NB4 (cell line): ENCODE results near the gene PRIM1.
A peak's percentile ranks its signal among the peaks of the same experiment; 100 is the strongest.

Experiments used
- DNase-seq: peaks from one replicate; pipeline ENCODE4 v3.0.0; 2010; ENCODE audit warnings: low read depth
- H3K4me3 ChIP-seq: one replicate; pipeline ENCODE4 v1.5.1; 2011; ENCODE audit warnings: mild to moderate bottlenecking, low read depth, low read length, moderate library complexity
- MYC ChIP-seq: IDR thresholded peaks from 2 replicates; pipeline ENCODE4 v1.6.1; 2011; ENCODE audit warnings: low read depth, low read length
- POLR2A ChIP-seq: IDR thresholded peaks from 2 replicates; pipeline ENCODE4 v1.6.1; 2011; ENCODE audit warnings: mild to moderate bottlenecking; ENCODE audit not compliant: insufficient read length; ENCODE audit errors: extremely low read depth
- TF ChIP-seq, protein P1 (sequence below): IDR thresholded peaks from one replicate; pipeline ENCODE4 v1.5.1; 2012; ENCODE audit warnings: low read depth, low read length
- TF ChIP-seq, protein P2 (sequence below): IDR thresholded peaks from 2 replicates; pipeline ENCODE4 v1.6.1; 2011; ENCODE audit warnings: low read depth, low read length

PRIM1 gene

DNA sequence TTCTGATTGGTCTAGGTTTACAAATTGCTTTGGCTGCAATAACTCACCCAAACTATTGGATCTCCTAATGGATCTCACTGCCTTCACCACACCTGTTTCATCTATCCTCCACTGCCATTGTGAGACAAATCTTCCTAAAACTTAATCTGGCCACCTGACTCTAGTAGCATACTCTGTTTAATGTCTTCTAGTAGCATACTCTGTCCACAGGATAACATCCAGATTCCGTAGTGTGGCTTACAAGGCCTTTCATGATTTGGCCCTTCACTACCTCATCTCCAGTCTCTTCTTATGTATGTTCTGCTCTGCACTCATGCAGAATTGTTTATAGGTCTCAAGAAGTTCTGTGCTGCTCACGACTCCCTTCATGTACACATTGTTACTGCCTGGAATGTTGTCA is 21.0 kb upstream of the PRIM1 start:
- DNase-seq, result no peak
- TF ChIP-seq MYC (no peak), POLR2A (no peak)
- TF ChIP-seq, protein P1, sequence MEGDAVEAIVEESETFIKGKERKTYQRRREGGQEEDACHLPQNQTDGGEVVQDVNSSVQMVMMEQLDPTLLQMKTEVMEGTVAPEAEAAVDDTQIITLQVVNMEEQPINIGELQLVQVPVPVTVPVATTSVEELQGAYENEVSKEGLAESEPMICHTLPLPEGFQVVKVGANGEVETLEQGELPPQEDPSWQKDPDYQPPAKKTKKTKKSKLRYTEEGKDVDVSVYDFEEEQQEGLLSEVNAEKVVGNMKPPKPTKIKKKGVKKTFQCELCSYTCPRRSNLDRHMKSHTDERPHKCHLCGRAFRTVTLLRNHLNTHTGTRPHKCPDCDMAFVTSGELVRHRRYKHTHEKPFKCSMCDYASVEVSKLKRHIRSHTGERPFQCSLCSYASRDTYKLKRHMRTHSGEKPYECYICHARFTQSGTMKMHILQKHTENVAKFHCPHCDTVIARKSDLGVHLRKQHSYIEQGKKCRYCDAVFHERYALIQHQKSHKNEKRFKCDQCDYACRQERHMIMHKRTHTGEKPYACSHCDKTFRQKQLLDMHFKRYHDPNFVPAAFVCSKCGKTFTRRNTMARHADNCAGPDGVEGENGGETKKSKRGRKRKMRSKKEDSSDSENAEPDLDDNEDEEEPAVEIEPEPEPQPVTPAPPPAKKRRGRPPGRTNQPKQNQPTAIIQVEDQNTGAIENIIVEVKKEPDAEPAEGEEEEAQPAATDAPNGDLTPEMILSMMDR, result no peak
- TF ChIP-seq, protein P2, sequence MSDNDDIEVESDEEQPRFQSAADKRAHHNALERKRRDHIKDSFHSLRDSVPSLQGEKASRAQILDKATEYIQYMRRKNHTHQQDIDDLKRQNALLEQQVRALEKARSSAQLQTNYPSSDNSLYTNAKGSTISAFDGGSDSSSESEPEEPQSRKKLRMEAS, result no peak
- H3K4me3 ChIP-seq, result no peak overlapping the region

DNA sequence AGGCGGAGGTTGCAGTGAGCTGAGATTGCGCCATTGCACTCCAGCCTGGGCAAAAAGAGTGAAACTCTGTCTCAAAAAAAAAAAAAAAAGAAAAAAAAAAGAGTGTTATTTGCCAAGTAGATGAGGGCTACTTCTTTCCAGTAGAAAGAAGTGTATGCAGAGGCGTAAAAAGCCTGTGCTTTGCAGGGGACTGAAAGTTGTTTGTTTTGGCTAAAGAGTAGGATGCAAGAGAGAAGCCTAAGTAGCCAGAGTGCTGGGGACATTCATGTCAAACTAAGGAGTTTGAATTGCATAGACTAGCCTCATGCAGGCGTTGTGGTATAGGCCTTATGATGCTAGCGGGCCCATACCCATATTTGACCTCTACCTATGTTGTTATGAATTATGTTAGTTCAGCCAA is 20.5 kb upstream of the PRIM1 start:
- H3K4me3 ChIP-seq, result no peak overlapping the region
- TF ChIP-seq POLR2A, result no peak
- TF ChIP-seq, protein P1, result no peak
- no peak for TF ChIP-seq MYC
- TF ChIP-seq, protein P2, result no peak
- no peak for DNase-seq

DNA sequence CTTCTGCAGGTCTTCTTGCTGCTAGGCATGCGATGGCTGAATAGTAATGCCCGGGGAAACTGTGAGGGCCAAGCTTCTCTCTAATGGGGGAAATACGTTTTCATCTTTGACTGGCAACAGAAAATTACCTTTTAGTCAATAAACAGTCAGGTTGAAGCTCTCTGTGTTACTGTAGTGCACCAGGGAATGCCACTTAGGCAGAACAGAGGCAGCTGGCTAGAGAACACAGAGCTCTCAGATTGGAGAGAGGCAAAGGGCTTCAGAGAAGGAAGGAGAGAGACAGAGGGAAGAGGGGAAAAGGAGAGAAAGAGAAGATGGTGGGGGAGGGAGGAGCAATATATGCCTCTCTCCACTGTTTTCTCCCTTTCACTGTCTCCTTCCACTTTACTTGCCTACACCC is 17.7 kb upstream of the PRIM1 start:
- H3K4me3 ChIP-seq, result no peak overlapping the region
- DNase-seq, result no peak
- TF ChIP-seq, protein P1, result no peak
- TF ChIP-seq, protein P2, result no peak
- TF ChIP-seq POLR2A (no peak), MYC (no peak)

DNA sequence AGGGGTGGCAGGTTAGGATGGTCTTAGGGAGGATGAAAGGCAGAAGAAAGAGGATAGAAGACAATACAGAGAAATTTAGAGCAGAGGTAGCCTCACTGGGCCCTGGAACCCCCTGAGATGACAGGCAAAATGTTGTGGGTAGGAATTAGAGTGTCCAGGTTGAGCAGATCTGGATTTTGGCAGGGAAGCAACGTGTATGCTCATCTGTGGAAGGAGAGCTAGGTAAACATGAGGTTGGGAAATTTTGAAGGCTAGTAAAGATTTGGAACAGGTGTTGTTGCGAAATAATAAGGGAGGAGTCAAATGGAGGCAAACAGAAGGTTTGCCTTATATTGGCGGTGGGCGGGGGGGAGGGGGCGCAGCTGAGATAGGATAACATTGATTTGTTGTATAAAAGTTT is 16.3 kb upstream of the PRIM1 start:
- no peak for TF ChIP-seq POLR2A
- DNase-seq, result no peak

DNA sequence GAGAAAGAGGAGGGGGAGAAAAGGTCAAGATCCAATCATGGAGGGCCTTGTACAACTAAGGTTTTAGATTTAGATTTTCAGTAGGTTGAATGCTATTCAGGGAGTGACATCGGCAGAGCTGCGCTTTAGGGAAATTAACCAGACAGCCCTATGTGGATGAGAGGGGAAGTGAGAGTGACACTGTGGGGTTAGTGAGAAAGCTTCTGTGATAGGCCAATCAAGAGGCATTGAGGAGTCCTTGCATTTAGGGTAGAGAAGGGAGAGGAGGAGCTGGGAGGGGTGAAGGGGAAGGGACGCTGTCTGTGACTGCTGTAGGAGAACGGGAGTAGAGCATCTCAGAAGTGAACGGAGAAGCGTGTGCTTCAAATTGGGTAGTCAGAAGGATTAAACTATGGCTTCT is 14.4 kb upstream of the PRIM1 start:
- TF ChIP-seq, protein P2, result no peak
- TF ChIP-seq, protein P1, result no peak
- no peak for TF ChIP-seq POLR2A
- TF ChIP-seq MYC, result no peak
- no peak overlapping the region for H3K4me3 ChIP-seq
- DNase-seq, result peak; percentile 51

More for the DNA sequence above, 16.3 kb upstream of the PRIM1 start:
- H3K4me3 ChIP-seq, result no peak overlapping the region

DNA sequence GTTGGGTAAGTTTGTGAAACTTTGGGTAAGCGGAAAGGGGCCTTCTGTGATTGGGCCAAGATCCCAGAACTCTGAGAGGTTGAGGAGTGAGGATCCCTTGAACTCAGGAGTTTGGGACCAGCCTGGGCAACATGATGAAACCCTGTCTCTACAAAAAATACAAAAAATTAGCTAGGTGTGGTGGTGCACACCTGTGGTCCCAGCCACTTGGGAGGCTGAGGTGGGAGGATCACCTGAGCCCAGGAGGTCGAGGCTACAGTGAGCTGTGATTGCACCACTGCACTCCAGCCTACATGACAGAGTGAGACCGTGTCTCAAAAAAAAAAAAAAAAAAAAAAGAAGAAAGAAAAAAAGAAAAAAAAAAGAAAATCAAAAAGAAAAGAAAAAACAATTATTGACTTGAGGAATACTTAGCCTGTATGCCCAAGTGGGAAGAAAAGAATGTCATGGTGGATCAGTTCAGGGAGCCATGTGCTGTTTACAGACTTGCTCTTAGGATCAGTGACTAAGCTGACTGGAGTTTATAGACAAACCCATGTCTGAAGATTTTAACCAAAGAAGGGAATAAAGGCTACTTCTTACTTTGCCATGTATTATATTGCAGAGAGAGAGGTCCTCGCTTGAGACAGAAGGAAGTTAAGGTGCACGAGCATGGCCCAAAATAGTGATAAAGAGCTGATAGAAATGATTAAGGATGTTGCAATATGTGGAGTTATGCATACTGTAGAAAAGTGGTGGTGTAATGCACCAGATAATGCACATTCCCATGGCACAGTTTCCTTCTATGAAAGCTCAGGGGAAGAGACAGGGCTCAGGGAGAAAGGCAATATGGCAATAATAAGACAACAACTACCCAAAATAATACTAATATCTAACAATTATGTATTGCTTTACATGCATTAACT is 11.9 kb upstream of the PRIM1 start:
- DNase-seq, result peak; percentile 13
- H3K4me3 ChIP-seq, result no peak overlapping the region
- TF ChIP-seq, protein P2, result no peak
- no peak for TF ChIP-seq POLR2A
- no peak for TF ChIP-seq MYC
- TF ChIP-seq, protein P1, result no peak
